Transverse colon (tissue), 4 donors: ENCODE results near the gene ONECUT1. TPM values are rescaled to one million over a fixed set of nuclear protein-coding genes. Genes with fewer than 3 reads are reported as not detected.

Source experiments
- DNase-seq: peaks from one replicate; pipeline ENCODE4 v3.0.0-alpha.2; 2019
- H3K27ac ChIP-seq, 4 donors: fragments of 200-600 bp; sonication (generic); 2 replicates each; pipeline ENCODE4 v1.5.1; 2016 to 2018; ENCODE audit warnings: inconsistent platforms in 4 of 4
- H3K27me3 ChIP-seq: fragments of 200-600 bp; sonication (generic); 2 replicates; pipeline ENCODE4 v1.5.1; 2017; ENCODE audit warnings: inconsistent platforms
- H3K36me3 ChIP-seq, 4 donors: fragments of 200-600 bp; sonication (generic); 2 replicates each; pipeline ENCODE4 v1.5.1; 2017 to 2019; ENCODE audit warnings: inconsistent platforms in 4 of 4
- H3K4me1 ChIP-seq, 4 donors: fragments of 200-600 bp; sonication (generic); 2 replicates each; pipeline ENCODE4 v1.5.1; 2017 to 2020; ENCODE audit warnings: inconsistent platforms in 4 of 4
- H3K4me3 ChIP-seq, 4 donors: fragments of 200-600 bp; sonication (generic); 1 replicate in 1 of 4; 2 replicates in 3 of 4; pipeline versions ENCODE4 v1.5.1 to v1.6.1; 2017 to 2019; ENCODE audit warnings: inconsistent platforms in 4 of 4
- H3K9me3 ChIP-seq, 2 donors: fragments of 200-600 bp; sonication (generic); 2 replicates each; pipeline ENCODE4 v1.5.1; 2017 to 2019; ENCODE audit warnings: inconsistent platforms in 2 of 2
- CTCF ChIP-seq, 5 experiments: fragments of 200-600 bp in 3 of 5; fragments of 450-650 bp in 2 of 5; sonication (generic) in 3 of 5; IDR thresholded peaks; 1 replicate in 2 of 5; 2 replicates in 3 of 5; pipeline ENCODE4 v1.5.1; 2016 to 2017; ENCODE audit warnings: antibody characterized with exemption in 5 of 5, inconsistent platforms in 3 of 5, mild to moderate bottlenecking in 2 of 5, moderate library complexity in 1 of 5
- EP300 ChIP-seq: sonication (generic); formaldehyde crosslinking; IDR thresholded peaks from one replicate; pipeline ENCODE4 v1.6.1; 2017; ENCODE audit warnings: antibody characterized with exemption, low read depth
- POLR2A ChIP-seq: fragments of 450-650 bp; IDR thresholded peaks from one replicate; pipeline ENCODE4 v1.6.1; 2016; ENCODE audit warnings: antibody characterized with exemption, mild to moderate bottlenecking, moderate library complexity
- POLR2AphosphoS5 ChIP-seq, 3 donors: sonication (generic); formaldehyde crosslinking; IDR thresholded peaks; one replicate each; pipeline ENCODE4 v1.6.1; 2016; ENCODE audit warnings: antibody characterized with exemption in 3 of 3
- WGBS, 2 donors: methylation state at CpG; one replicate each; pipeline ENCODE4 v1.1.5; 2018; ENCODE audit warnings: low coverage in 1 of 2; 5-methylcytosine and 5-hydroxymethylcytosine counted together
- in situ Hi-C, 4 donors: fragments of 200-750 bp; cut with MboI; loops; one replicate each; pipeline versions ENCODE4 v1.15.0 to v1.15.1; 2017; ENCODE audit warnings: low sequenced_read_pairs in 3 of 4, low pct_ligation_motif_present in 1 of 4, low pct_unique_long_range_greater_than_20kb in 1 of 4
- intact Hi-C: fragments of 100-400 bp; cut with DNase I; formaldehyde crosslinking; loops from one replicate; pipeline ENCODE4 v1.15.1; 2023; ENCODE audit warnings: low total_unique reads
- total RNA-seq, 4 donors: library from RNA; depleted of rRNA; stranded (reverse); fragments of >200 nt; gene quantifications; one replicate each; pipeline ENCODE4 v1.1.0, GENCODE V29; 2016

The ONECUT1 gene
- total RNA-seq, 4 donors from 2014 or later = 0.64 TPM; not detected in 3

GRCh38 chr15:52728899-52729298 is 61.2 kb downstream of the ONECUT1 start:
- H3K9me3 ChIP-seq = no peaks in the 10 kb centered on the region
- intact Hi-C loops (no loop called here), in situ Hi-C loops (loop anchor here in 3 of 4 donors (25.0 kb wide), 4 partner anchors 117 to 467 kb away; no protein-coding TSS in a partner anchor)
- no peak for DNase-seq
- no peak overlapping the region for H3K27ac ChIP-seq
- no peak overlapping the region for H3K4me3 ChIP-seq
- H3K36me3 ChIP-seq = no peaks in the 10 kb centered on the region
- no peaks in the 10 kb centered on the region for H3K27me3 ChIP-seq
- 64 to 66% methylated on average over 2 of the region's 2 CpGs for WGBS, 2 donors
- TF ChIP-seq EP300 = no peak
- no peak for TF ChIP-seq POLR2A
- no peak for TF ChIP-seq POLR2AphosphoS5 (IDR thresholded peaks at IDR 0.05)
- no peak for TF ChIP-seq CTCF (IDR thresholded peaks at IDR 0.05)
- H3K4me1 ChIP-seq = peaks cover 0 to 13% (median 5%) of the 10 kb centered on the region in 4 donors

- H3K4me1 ChIP-seq = peaks cover 0 to 13% (median 4%) of the 10 kb centered on the region in 4 donors
- no peak for DNase-seq
- H3K4me3 ChIP-seq = no peak overlapping the region
- no peaks in the 10 kb centered on the region for H3K27me3 ChIP-seq
- no peak overlapping the region for H3K27ac ChIP-seq
- intact Hi-C loops = no loop called here
- no peaks in the 10 kb centered on the region for H3K36me3 ChIP-seq
- H3K9me3 ChIP-seq = no peaks in the 10 kb centered on the region
- no peak for TF ChIP-seq CTCF (IDR thresholded peaks at IDR 0.05)
- no peak for TF ChIP-seq POLR2AphosphoS5 (IDR thresholded peaks at IDR 0.05)
- no peak for TF ChIP-seq POLR2A
- no peak for TF ChIP-seq EP300
- in situ Hi-C loops = loop anchor here in 3 of 4 donors (25.0 kb wide), 4 partner anchors 116 to 466 kb away; no protein-coding TSS in a partner anchor
- 68 to 77% methylated on average over 2 to 3 of the region's 3 CpGs for WGBS, 2 donors
These were observed 62.3 kb downstream of the ONECUT1 start for GRCh38 chr15:52727815-52728214.

- Histone ChIP-seq H3K4me3 (no peak overlapping the region), H3K9me3 (no peaks in the 10 kb centered on the region), H3K27me3 (no peaks in the 10 kb centered on the region), H3K36me3 (no peaks in the 10 kb centered on the region), H3K4me1 (peaks cover 0 to 13% (median 4%) of the 10 kb centered on the region in 4 donors), H3K27ac (no peak overlapping the region)
- 90 to 94% methylated on average over 2 of the region's 2 CpGs for WGBS, 2 donors
- DNase-seq = no peak
- TF ChIP-seq EP300 (no peak), POLR2A (no peak)
- in situ Hi-C loops (loop anchor here in 3 of 4 donors (25.0 kb wide), 4 partner anchors 114 to 464 kb away; no protein-coding TSS in a partner anchor), intact Hi-C loops (no loop called here)
These were observed 63.9 kb downstream of the ONECUT1 start for GRCh38 chr15:52726195-52726594.

GRCh38 chr15:52718551-52718950 is 71.6 kb downstream of the ONECUT1 start:
- Histone ChIP-seq H3K4me3 (no peak overlapping the region), H3K27ac (no peak overlapping the region), H3K4me1 (no peaks in the 10 kb centered on the region), H3K36me3 (no peaks in the 10 kb centered on the region), H3K27me3 (no peaks in the 10 kb centered on the region), H3K9me3 (no peaks in the 10 kb centered on the region)
- WGBS, 2 donors = 48 to 64% methylated on average over 2 of the region's 2 CpGs
- intact Hi-C loops = no loop called here
- DNase-seq = no peak
- TF ChIP-seq EP300 = no peak
- TF ChIP-seq CTCF (IDR thresholded peaks at IDR 0.05) = no peak
- TF ChIP-seq POLR2A = no peak
- TF ChIP-seq POLR2AphosphoS5 (IDR thresholded peaks at IDR 0.05) = no peak
- in situ Hi-C loops = no loop called here

GRCh38 chr15:52717924-52718323 is 72.2 kb downstream of the ONECUT1 start:
- H3K4me3 ChIP-seq = no peak overlapping the region
- H3K4me1 ChIP-seq = no peaks in the 10 kb centered on the region
- no peaks in the 10 kb centered on the region for H3K27me3 ChIP-seq
- 85 to 92% methylated on average over 4 to 6 of the region's 6 CpGs for WGBS, 2 donors
- in situ Hi-C loops = no loop called here
- H3K9me3 ChIP-seq = no peaks in the 10 kb centered on the region
- intact Hi-C loops = no loop called here
- DNase-seq = no peak
- no peak for TF ChIP-seq POLR2A
- no peak for TF ChIP-seq EP300
- no peak for TF ChIP-seq CTCF (IDR thresholded peaks at IDR 0.05)
- no peak for TF ChIP-seq POLR2AphosphoS5 (IDR thresholded peaks at IDR 0.05)
- no peak overlapping the region for H3K27ac ChIP-seq
- H3K36me3 ChIP-seq = no peaks in the 10 kb centered on the region
